Caco-2 (cell line): ENCODE data around the gene WDFY2. TPM values are rescaled to one million over a fixed set of nuclear protein-coding genes. Genes with fewer than 3 reads are reported as not detected.

ENCODE experiments used
- BruUV-seq: library from RNA; stranded (reverse); fragments of 400-500 nt; replicated peaks from 2 replicates; lab custom pipeline; 2021; lab: Mats Ljungman, UMichigan
- CTCF ChIA-PET: fragments of 300-600 bp; sonication (Branson Sonifier 250); formaldehyde crosslinking; loops from one replicate; lab custom pipeline; 2022; ENCODE audit warnings: antibody characterized with exemption; lab: Charles Lee
- POLR2A ChIA-PET: fragments of 300-600 bp; sonication (Branson Sonifier 250); formaldehyde crosslinking; loops from one replicate; lab custom pipeline; 2022; ENCODE audit warnings: antibody characterized with exemption; lab: Charles Lee
- DNase-seq, 2 experiments: peaks; one replicate each; pipeline versions ENCODE4 v3.0.0 to v3.0.0-alpha.2; 2020 to 2022
- H3K27me3 ChIP-seq: replicated peaks from 2 replicates; pipeline ENCODE4 v1.6.0; 2011; ENCODE audit warnings: low read length; ENCODE audit not compliant: control insufficient read depth, insufficient read depth
- H3K36me3 ChIP-seq: 2 replicates; pipeline ENCODE4 v1.5.1; 2011; ENCODE audit warnings: low read length; ENCODE audit not compliant: control insufficient read depth, insufficient read depth
- H3K4me1 ChIP-seq: fragments of 250-450 bp; sonication (Bioruptor Pico); 2 replicates; pipeline ENCODE4 v1.5.1; 2020; ENCODE audit warnings: mild to moderate bottlenecking
- H3K4me3 ChIP-seq: 2 replicates; pipeline ENCODE4 v1.5.1; 2011; ENCODE audit warnings: low read depth, mild to moderate bottlenecking, control low read depth, low read length
- H3K9me3 ChIP-seq: fragments of 250-450 bp; sonication (Bioruptor Pico); 2 replicates; pipeline ENCODE4 v1.5.1; 2020; ENCODE audit warnings: mild to moderate bottlenecking, moderate library complexity
- H3K27ac Mint-ChIP-seq: one replicate; pipeline ENCODE4 v1.8.0; 2022; ENCODE audit warnings: mixed read lengths; ENCODE audit not compliant: unreplicated experiment
- H3K27me3 Mint-ChIP-seq: one replicate; pipeline ENCODE4 v1.8.0; 2022; ENCODE audit warnings: mixed read lengths; ENCODE audit not compliant: insufficient read depth, unreplicated experiment
- H3K36me3 Mint-ChIP-seq: one replicate; pipeline ENCODE4 v1.8.0; 2022; ENCODE audit warnings: mild to moderate bottlenecking, mixed read lengths; ENCODE audit not compliant: insufficient read depth, unreplicated experiment
- H3K4me1 Mint-ChIP-seq: one replicate; pipeline ENCODE4 v1.8.0; 2022; ENCODE audit warnings: low read depth, mixed read lengths; ENCODE audit not compliant: unreplicated experiment
- H3K4me3 Mint-ChIP-seq: one replicate; pipeline ENCODE4 v1.8.0; 2022; ENCODE audit warnings: mild to moderate bottlenecking, moderate library complexity, mixed read lengths; ENCODE audit not compliant: unreplicated experiment
- H3K9me3 Mint-ChIP-seq: one replicate; pipeline ENCODE4 v1.8.0; 2022; ENCODE audit warnings: mixed read lengths; ENCODE audit not compliant: unreplicated experiment
- CTCF ChIP-seq, 2 experiments: fragments of 200-600 bp in 1 of 2; IDR thresholded peaks; 1 replicate in 1 of 2; 2 replicates in 1 of 2; pipeline versions ENCODE4 v1.5.1 to v1.8.0; 2011 to 2022; ENCODE audit warnings: antibody characterized with exemption in 1 of 2, control low read depth in 1 of 2, inconsistent platforms in 1 of 2, low read depth in 1 of 2, low read length in 1 of 2, mild to moderate bottlenecking in 1 of 2, moderate library complexity in 1 of 2; ENCODE audit not compliant: insufficient read depth in 1 of 2, severe bottlenecking in 1 of 2, unreplicated experiment in 1 of 2
- intact Hi-C: fragments of 100-400 bp; cut with micrococcal nuclease; formaldehyde crosslinking; loops from one replicate; pipeline ENCODE4 v1.10.0; 2022; ENCODE audit not compliant: unreplicated experiment
- total RNA-seq: library from RNA; stranded (reverse); gene quantifications from 2 replicates; pipeline ENCODE4 v1.2.3, GENCODE V29; 2022

WDFY2 gene
- total RNA-seq, 1 experiment from 2014 or later, result 9.2 TPM

- no peaks in the 10 kb centered on the region for H3K4me1 ChIP-seq
- no peaks in the 10 kb centered on the region for H3K9me3 ChIP-seq
- intact Hi-C loops, result loop anchor here (2.0 kb wide), 1 partner anchor 63 kb away; no protein-coding TSS in a partner anchor
- H3K27ac Mint-ChIP-seq, result no peak overlapping the region
- TF ChIP-seq CTCF (IDR thresholded peaks at IDR 0.05; ENCODE audit: insufficient read depth in 1 of 2, low read depth in 1 of 2, low read length in 1 of 2, severe bottlenecking in 1 of 2, unreplicated experiment in 1 of 2), result no peak
- DNase-seq, result no peak
- BruUV-seq, result no TSS peak
- H3K4me3 ChIP-seq, result no peak overlapping the region
- no peaks in the 10 kb centered on the region for H3K9me3 Mint-ChIP-seq
- H3K36me3 ChIP-seq, result no peaks in the 10 kb centered on the region
- H3K27me3 Mint-ChIP-seq, result no peaks in the 10 kb centered on the region
- ChIA-PET CTCF (no interaction called here), POLR2A (no interaction called here)
- H3K4me3 Mint-ChIP-seq, result no peak overlapping the region
- H3K36me3 Mint-ChIP-seq, result no peaks in the 10 kb centered on the region
- H3K27me3 ChIP-seq, result no peaks in the 10 kb centered on the region
- no peaks in the 10 kb centered on the region for H3K4me1 Mint-ChIP-seq
These were observed 37.3 kb downstream of the WDFY2 start for GRCh38 chr13:51621602-51622001.

GRCh38 chr13:51623473-51623872 lies 39.2 kb downstream of the WDFY2 start:
- no peaks in the 10 kb centered on the region for H3K4me1 Mint-ChIP-seq
- no peaks in the 10 kb centered on the region for H3K27me3 Mint-ChIP-seq
- Histone ChIP-seq H3K36me3 (no peaks in the 10 kb centered on the region), H3K4me1 (no peaks in the 10 kb centered on the region), H3K27me3 (no peaks in the 10 kb centered on the region), H3K4me3 (no peak overlapping the region), H3K9me3 (no peaks in the 10 kb centered on the region)
- ChIA-PET CTCF (no interaction called here), POLR2A (interaction anchor here (0.7 kb wide), 1 partner anchor 88 kb away, joined by 5 read pairs; no protein-coding TSS in a partner anchor)
- DNase-seq, result no peak
- no TSS peak for BruUV-seq
- H3K9me3 Mint-ChIP-seq, result no peaks in the 10 kb centered on the region
- no peaks in the 10 kb centered on the region for H3K36me3 Mint-ChIP-seq
- H3K4me3 Mint-ChIP-seq, result no peak overlapping the region
- intact Hi-C loops, result no loop called here
- TF ChIP-seq CTCF (IDR thresholded peaks at IDR 0.05; ENCODE audit: insufficient read depth in 1 of 2, low read depth in 1 of 2, low read length in 1 of 2, severe bottlenecking in 1 of 2, unreplicated experiment in 1 of 2), result no peak
- H3K27ac Mint-ChIP-seq, result no peak overlapping the region

DNA sequence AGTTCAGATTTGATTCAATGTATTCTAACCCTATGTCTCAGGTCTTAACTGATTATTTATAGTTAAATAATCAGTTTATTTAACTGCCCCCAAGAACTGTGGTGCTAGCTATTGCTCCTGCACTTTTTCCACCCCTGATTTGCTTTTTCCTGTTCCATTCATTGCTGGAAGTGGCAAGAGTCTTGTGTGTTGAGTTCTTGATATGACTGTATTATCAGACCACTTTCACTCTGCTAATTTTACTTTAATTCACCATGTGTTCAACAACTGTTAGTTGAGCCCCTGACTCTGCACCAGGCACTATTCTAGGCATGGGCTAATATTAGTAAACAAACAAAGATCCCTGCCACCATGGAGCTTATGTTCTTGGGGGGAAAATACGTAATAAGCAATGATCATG lies 39.9 kb downstream of the WDFY2 start:
- Histone ChIP-seq H3K4me3 (no peak overlapping the region), H3K9me3 (no peaks in the 10 kb centered on the region), H3K27me3 (no peaks in the 10 kb centered on the region), H3K4me1 (no peaks in the 10 kb centered on the region), H3K36me3 (no peaks in the 10 kb centered on the region)
- Mint-ChIP-seq H3K36me3 (no peaks in the 10 kb centered on the region), H3K27ac (no peak overlapping the region), H3K4me1 (no peaks in the 10 kb centered on the region), H3K27me3 (no peaks in the 10 kb centered on the region), H3K9me3 (no peaks in the 10 kb centered on the region), H3K4me3 (no peak overlapping the region)
- no TSS peak for BruUV-seq
- intact Hi-C loops, result no loop called here
- CTCF ChIA-PET, result no interaction called here
- TF ChIP-seq CTCF (IDR thresholded peaks at IDR 0.05; ENCODE audit: insufficient read depth in 1 of 2, low read depth in 1 of 2, low read length in 1 of 2, severe bottlenecking in 1 of 2, unreplicated experiment in 1 of 2), result no peak
- no peak for DNase-seq
- POLR2A ChIA-PET, result interaction anchor here (0.7 kb wide), 1 partner anchor 88 kb away, joined by 5 read pairs; no protein-coding TSS in a partner anchor
